HCT116 (cell line): ENCODE results near the gene RWDD1. TPM values are rescaled to one million over a fixed set of nuclear protein-coding genes. Genes with fewer than 3 reads are reported as not detected.

Experiments
- ATAC-seq: fragments of 200-7000 bp; cut with Tn5 transposase; 2 replicates; pipeline ENCODE4 v1.9.1; 2020; ENCODE audit warnings: mild to moderate bottlenecking, moderate library complexity
- BruUV-seq: library from RNA; stranded (reverse); fragments of 400-500 nt; replicated peaks from 2 replicates; lab custom pipeline; 2021; lab: Mats Ljungman, UMichigan
- CTCF ChIA-PET: fragments of 300-600 bp; sonication (Branson Sonifier 250); formaldehyde crosslinking; loops from one replicate; lab custom pipeline; 2021; ENCODE audit warnings: antibody characterized with exemption; lab: Charles Lee
- POLR2A ChIA-PET: fragments of 300-600, 350-600 bp; sonication (Branson Sonifier 250); formaldehyde crosslinking; loops from one replicate; lab custom pipeline; 2021; ENCODE audit warnings: antibody characterized with exemption; lab: Charles Lee
- RAD21 ChIA-PET, 2 experiments: fragments of 300-600 bp; sonication (Branson Sonifier 250); formaldehyde crosslinking; loops; one replicate each; lab custom pipeline; 2023; ENCODE audit warnings: low total read pairs in 2 of 2; ENCODE audit not compliant: uncharacterized antibody in 2 of 2, unreplicated experiment in 2 of 2, low non-redundant PET in 1 of 2; lab: Charles Lee
- DNase-seq: peaks from one replicate; pipeline ENCODE4 v3.0.0-alpha.2; 2010; ENCODE audit warnings: low read depth, low spot score
- H2AFZ ChIP-seq: fragments of 200-600 bp; shearing (Covaris generic), sonication (generic); 2 replicates; pipeline ENCODE4 v1.6.1; 2017; ENCODE audit warnings: low read depth, mixed run types, mixed read lengths, antibody characterized with exemption, low read length; ENCODE audit not compliant: poor library complexity, severe bottlenecking
- H3K27ac ChIP-seq: 2 replicates; pipeline ENCODE4 v1.5.1; 2012; ENCODE audit warnings: low read depth, low read length
- H3K27me3 ChIP-seq: fragments of 200-600 bp; sonication (generic); 2 replicates; pipeline ENCODE4 v1.6.1; 2016; ENCODE audit warnings: mixed run types, low read length, mixed read lengths; ENCODE audit not compliant: insufficient read depth
- H3K36me3 ChIP-seq, 2 experiments: fragments of 200-500 bp in 1 of 2; fragments of 200-600 bp in 1 of 2; sonication (Bioruptor generic) in 1 of 2; sonication (generic) in 1 of 2; 2 replicates each; pipeline versions ENCODE4 v1.5.1 to v1.6.1; 2014 to 2016; ENCODE audit warnings: low read length in 2 of 2, inconsistent platforms in 1 of 2, mixed read lengths in 1 of 2, mixed run types in 1 of 2; ENCODE audit not compliant: insufficient read depth in 2 of 2, control insufficient read depth in 1 of 2
- H3K4me1 ChIP-seq, 2 experiments: fragments of 200-600 bp in 1 of 2; sonication (generic) in 1 of 2; 2 replicates each; pipeline versions ENCODE4 v1.5.1 to v1.6.1; 2012 to 2017; ENCODE audit warnings: low read length in 2 of 2, inconsistent platforms in 1 of 2, mild to moderate bottlenecking in 1 of 2, mixed read lengths in 1 of 2, mixed run types in 1 of 2, moderate library complexity in 1 of 2; ENCODE audit not compliant: insufficient read depth in 2 of 2, control insufficient read depth in 1 of 2
- H3K4me2 ChIP-seq: fragments of 200-600 bp; sonication (generic); 2 replicates; pipeline ENCODE4 v1.6.1; 2017; ENCODE audit warnings: mixed run types, low read length, mixed read lengths
- H3K4me3 ChIP-seq, 2 experiments: fragments of 200-600 bp in 1 of 2; sonication (generic) in 1 of 2; replicated peaks in 1 of 2; 2 replicates each; pipeline ENCODE4 v1.5.1; 2011 to 2016; ENCODE audit warnings: low read length in 2 of 2, control low read depth in 1 of 2, low read depth in 1 of 2, mild to moderate bottlenecking in 1 of 2, mixed read lengths in 1 of 2, mixed run types in 1 of 2
- H3K79me2 ChIP-seq: fragments of 200-600 bp; sonication (generic); 2 replicates; pipeline ENCODE4 v1.6.1; 2017; ENCODE audit warnings: mild to moderate bottlenecking, mixed run types, low read length, moderate library complexity, mixed read lengths; ENCODE audit not compliant: insufficient read depth
- H3K9ac ChIP-seq: fragments of 200-600 bp; sonication (generic); 2 replicates; pipeline ENCODE4 v1.6.1; 2016; ENCODE audit warnings: low read length, mixed read lengths
- H3K9me2 ChIP-seq: fragments of 200-600 bp; sonication (generic), shearing (Covaris generic); 2 replicates; pipeline ENCODE4 v1.6.1; 2017; ENCODE audit warnings: mixed run types, mild to moderate bottlenecking, moderate library complexity; ENCODE audit not compliant: insufficient read depth
- H3K9me3 ChIP-seq, 2 experiments: fragments of 200-500 bp in 1 of 2; fragments of 200-600 bp in 1 of 2; sonication (Bioruptor generic) in 1 of 2; sonication (generic) in 1 of 2; 2 replicates each; pipeline ENCODE4 v1.6.1; 2014 to 2017; ENCODE audit warnings: low read length in 2 of 2, mixed read lengths in 2 of 2, inconsistent platforms in 1 of 2, low read depth in 1 of 2, mild to moderate bottlenecking in 1 of 2, mixed run types in 1 of 2, moderate library complexity in 1 of 2; ENCODE audit not compliant: control insufficient read depth in 1 of 2, insufficient read depth in 1 of 2
- H4K20me1 ChIP-seq: fragments of 200-600 bp; sonication (generic), shearing (Covaris generic); 2 replicates; pipeline ENCODE4 v1.6.1; 2017; ENCODE audit warnings: mixed run types, mild to moderate bottlenecking, moderate library complexity; ENCODE audit not compliant: insufficient read depth
- CBX3 ChIP-seq: IDR thresholded peaks from 2 replicates; pipeline ENCODE4 v1.6.1; 2012; ENCODE audit warnings: low read depth
- CEBPB ChIP-seq: IDR thresholded peaks from 2 replicates; pipeline ENCODE4 v1.6.1; 2012; ENCODE audit warnings: low read depth
- EGR1 ChIP-seq: IDR thresholded peaks from 2 replicates; pipeline ENCODE4 v1.6.1; 2012; ENCODE audit warnings: low read depth
- EZH2 ChIP-seq: fragments of 200-600 bp; sonication (generic); IDR thresholded peaks from 2 replicates; pipeline ENCODE4 v1.6.1; 2017; ENCODE audit warnings: antibody characterized with exemption, mixed run types
- EZH2phosphoT487 ChIP-seq: fragments of 200-600 bp; IDR thresholded peaks from 2 replicates; pipeline ENCODE4 v1.6.1; 2018; ENCODE audit warnings: antibody characterized with exemption, borderline replicate concordance
- JUND ChIP-seq: IDR thresholded peaks from 2 replicates; pipeline ENCODE4 v1.6.1; 2012
- POLR2A ChIP-seq: IDR thresholded peaks from 2 replicates; pipeline ENCODE4 v1.7.0; 2011; ENCODE audit warnings: borderline replicate concordance; ENCODE audit not compliant: insufficient read depth, insufficient read length; ENCODE audit errors: extremely low read depth
- SIN3A ChIP-seq: IDR thresholded peaks from 2 replicates; pipeline ENCODE4 v1.6.1; 2012; ENCODE audit warnings: low read depth
- TCF7L2 ChIP-seq: IDR thresholded peaks from 2 replicates; pipeline ENCODE4 v1.7.0; 2011; ENCODE audit warnings: borderline replicate concordance, inconsistent platforms; ENCODE audit not compliant: insufficient read depth, insufficient read length; ENCODE audit errors: extremely low read depth
- ZFX ChIP-seq: fragments of 450-650 bp; IDR thresholded peaks from 2 replicates; pipeline ENCODE4 v1.6.1; 2017
- intact Hi-C: fragments of 100-400 bp; cut with micrococcal nuclease; formaldehyde crosslinking; loops from 2 replicates; pipeline ENCODE4 v1.10.0; 2022
- total RNA-seq: library from RNA; stranded (reverse); gene quantifications from one replicate; pipeline ENCODE4 v1.2.1, GENCODE V29; 2021; ENCODE audit not compliant: unreplicated experiment
- TF ChIP-seq, protein P1 (sequence below): IDR thresholded peaks from 2 replicates; pipeline ENCODE4 v1.6.1; 2011; ENCODE audit warnings: mild to moderate bottlenecking, low read length, moderate library complexity; ENCODE audit not compliant: insufficient replicate concordance; ENCODE audit errors: extremely low read depth
- TF ChIP-seq, protein P2 (sequence below), 3 experiments: fragments of 200-600 bp in 1 of 3; sonication (generic) in 1 of 3; IDR thresholded peaks in 2 of 3; conservative IDR thresholded peaks in 1 of 3; 2 replicates each; pipeline ENCODE4 v1.5.1; 2012 to 2017; ENCODE audit warnings: low read depth in 2 of 3, low read length in 2 of 3, antibody characterized with exemption in 1 of 3, borderline replicate concordance in 1 of 3, control low read depth in 1 of 3, mild to moderate bottlenecking in 1 of 3, mixed read lengths in 1 of 3, mixed run types in 1 of 3, moderate library complexity in 1 of 3; ENCODE audit not compliant: insufficient read depth in 1 of 3
- TF ChIP-seq, protein P3 (sequence below): IDR thresholded peaks from 2 replicates; pipeline ENCODE4 v1.6.1; 2012; ENCODE audit warnings: low read depth
- TF ChIP-seq, protein P4 (sequence below): IDR thresholded peaks from 2 replicates; pipeline ENCODE4 v1.6.1; 2012
- TF ChIP-seq, protein P5 (sequence below): IDR thresholded peaks from 2 replicates; pipeline ENCODE4 v1.6.1; 2012

Gene RWDD1
- total RNA-seq, 1 experiment from 2014 or later = 24.4 TPM

DNA sequence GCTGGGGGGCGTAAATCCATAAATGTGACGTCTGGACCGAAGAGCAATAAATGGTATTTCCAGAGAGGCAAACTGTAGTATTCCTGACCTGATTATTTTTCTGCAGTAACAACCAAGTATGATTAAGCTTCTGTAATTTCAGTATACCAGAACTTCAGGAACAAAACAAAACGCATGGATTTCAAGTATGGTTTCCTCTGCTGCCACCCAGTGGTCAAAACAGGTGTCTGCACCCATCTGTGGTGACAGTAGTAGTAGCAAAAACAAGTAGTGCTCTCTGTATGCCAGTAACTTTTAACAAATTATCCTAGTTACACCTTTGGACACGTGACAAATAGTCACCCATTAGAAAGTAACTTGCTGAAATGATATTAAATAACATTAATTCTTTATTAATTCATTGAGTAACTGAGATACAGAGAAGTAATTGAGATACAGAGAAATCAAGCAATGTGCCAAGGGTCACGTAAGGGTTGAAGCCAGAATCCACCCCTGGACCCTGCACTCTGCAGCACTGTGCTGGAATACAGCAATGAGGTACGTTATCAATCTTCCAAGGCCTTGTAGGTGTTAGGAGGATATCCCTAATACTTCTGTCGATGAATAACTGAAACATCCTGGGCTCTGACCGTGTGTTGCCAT lies 9.8 kb upstream of the RWDD1 start (continued):
- TF ChIP-seq TCF7L2 (no peak), POLR2A (no peak), CBX3 (0 out of 2 replicates have a peak, but pooled peaks have one; percentile 31)

DNA sequence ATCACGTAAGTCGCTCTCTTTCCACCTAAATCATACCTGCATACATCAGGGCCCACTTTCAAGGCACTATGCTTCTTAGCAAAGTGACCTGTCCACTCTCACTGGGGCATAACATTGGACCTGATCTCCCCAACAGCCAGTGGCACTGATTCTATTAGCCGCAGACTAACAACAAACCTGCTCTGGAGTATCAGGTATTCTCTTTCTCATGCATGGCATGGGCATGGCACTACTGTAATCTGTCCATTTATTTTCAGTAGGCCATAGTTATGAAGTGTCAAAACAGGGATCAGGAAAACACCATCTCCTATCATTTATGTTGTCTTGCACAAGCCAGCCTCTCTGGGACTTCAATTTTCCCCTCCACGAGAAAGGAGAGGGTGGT lies 9.3 kb upstream of the RWDD1 start:
- intact Hi-C loops = no loop called here
- TF ChIP-seq, protein P1, sequence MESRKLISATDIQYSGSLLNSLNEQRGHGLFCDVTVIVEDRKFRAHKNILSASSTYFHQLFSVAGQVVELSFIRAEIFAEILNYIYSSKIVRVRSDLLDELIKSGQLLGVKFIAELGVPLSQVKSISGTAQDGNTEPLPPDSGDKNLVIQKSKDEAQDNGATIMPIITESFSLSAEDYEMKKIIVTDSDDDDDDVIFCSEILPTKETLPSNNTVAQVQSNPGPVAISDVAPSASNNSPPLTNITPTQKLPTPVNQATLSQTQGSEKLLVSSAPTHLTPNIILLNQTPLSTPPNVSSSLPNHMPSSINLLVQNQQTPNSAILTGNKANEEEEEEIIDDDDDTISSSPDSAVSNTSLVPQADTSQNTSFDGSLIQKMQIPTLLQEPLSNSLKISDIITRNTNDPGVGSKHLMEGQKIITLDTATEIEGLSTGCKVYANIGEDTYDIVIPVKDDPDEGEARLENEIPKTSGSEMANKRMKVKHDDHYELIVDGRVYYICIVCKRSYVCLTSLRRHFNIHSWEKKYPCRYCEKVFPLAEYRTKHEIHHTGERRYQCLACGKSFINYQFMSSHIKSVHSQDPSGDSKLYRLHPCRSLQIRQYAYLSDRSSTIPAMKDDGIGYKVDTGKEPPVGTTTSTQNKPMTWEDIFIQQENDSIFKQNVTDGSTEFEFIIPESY = no peak
- TF ChIP-seq SIN3A = no peak
- TF ChIP-seq, protein P2, sequence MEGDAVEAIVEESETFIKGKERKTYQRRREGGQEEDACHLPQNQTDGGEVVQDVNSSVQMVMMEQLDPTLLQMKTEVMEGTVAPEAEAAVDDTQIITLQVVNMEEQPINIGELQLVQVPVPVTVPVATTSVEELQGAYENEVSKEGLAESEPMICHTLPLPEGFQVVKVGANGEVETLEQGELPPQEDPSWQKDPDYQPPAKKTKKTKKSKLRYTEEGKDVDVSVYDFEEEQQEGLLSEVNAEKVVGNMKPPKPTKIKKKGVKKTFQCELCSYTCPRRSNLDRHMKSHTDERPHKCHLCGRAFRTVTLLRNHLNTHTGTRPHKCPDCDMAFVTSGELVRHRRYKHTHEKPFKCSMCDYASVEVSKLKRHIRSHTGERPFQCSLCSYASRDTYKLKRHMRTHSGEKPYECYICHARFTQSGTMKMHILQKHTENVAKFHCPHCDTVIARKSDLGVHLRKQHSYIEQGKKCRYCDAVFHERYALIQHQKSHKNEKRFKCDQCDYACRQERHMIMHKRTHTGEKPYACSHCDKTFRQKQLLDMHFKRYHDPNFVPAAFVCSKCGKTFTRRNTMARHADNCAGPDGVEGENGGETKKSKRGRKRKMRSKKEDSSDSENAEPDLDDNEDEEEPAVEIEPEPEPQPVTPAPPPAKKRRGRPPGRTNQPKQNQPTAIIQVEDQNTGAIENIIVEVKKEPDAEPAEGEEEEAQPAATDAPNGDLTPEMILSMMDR (IDR thresholded peaks at IDR 0.05 in 2 of 3, conservative IDR thresholded peaks at IDR 0.05 in 1 of 3; ENCODE audit: borderline replicate concordance in 1 of 3, insufficient read depth in 1 of 3, low read depth in 2 of 3, low read length in 2 of 3) = no peak
- TF ChIP-seq, protein P3, sequence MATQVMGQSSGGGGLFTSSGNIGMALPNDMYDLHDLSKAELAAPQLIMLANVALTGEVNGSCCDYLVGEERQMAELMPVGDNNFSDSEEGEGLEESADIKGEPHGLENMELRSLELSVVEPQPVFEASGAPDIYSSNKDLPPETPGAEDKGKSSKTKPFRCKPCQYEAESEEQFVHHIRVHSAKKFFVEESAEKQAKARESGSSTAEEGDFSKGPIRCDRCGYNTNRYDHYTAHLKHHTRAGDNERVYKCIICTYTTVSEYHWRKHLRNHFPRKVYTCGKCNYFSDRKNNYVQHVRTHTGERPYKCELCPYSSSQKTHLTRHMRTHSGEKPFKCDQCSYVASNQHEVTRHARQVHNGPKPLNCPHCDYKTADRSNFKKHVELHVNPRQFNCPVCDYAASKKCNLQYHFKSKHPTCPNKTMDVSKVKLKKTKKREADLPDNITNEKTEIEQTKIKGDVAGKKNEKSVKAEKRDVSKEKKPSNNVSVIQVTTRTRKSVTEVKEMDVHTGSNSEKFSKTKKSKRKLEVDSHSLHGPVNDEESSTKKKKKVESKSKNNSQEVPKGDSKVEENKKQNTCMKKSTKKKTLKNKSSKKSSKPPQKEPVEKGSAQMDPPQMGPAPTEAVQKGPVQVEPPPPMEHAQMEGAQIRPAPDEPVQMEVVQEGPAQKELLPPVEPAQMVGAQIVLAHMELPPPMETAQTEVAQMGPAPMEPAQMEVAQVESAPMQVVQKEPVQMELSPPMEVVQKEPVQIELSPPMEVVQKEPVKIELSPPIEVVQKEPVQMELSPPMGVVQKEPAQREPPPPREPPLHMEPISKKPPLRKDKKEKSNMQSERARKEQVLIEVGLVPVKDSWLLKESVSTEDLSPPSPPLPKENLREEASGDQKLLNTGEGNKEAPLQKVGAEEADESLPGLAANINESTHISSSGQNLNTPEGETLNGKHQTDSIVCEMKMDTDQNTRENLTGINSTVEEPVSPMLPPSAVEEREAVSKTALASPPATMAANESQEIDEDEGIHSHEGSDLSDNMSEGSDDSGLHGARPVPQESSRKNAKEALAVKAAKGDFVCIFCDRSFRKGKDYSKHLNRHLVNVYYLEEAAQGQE = no peak
- TF ChIP-seq, protein P4, sequence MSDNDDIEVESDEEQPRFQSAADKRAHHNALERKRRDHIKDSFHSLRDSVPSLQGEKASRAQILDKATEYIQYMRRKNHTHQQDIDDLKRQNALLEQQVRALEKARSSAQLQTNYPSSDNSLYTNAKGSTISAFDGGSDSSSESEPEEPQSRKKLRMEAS = no peak
- no peak for TF ChIP-seq ZFX
- TF ChIP-seq EGR1 = no peak
- no peak for TF ChIP-seq CEBPB
- no peak for TF ChIP-seq JUND
- no peak for TF ChIP-seq TCF7L2
- no peak for TF ChIP-seq EZH2
- no peak for TF ChIP-seq EZH2phosphoT487
- TF ChIP-seq, protein P5, sequence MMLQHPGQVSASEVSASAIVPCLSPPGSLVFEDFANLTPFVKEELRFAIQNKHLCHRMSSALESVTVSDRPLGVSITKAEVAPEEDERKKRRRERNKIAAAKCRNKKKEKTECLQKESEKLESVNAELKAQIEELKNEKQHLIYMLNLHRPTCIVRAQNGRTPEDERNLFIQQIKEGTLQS = no peak
- H3K9ac ChIP-seq = no peak overlapping the region
- H3K27ac ChIP-seq = no peak overlapping the region
- no peaks in the 10 kb centered on the region for H3K36me3 ChIP-seq
- H3K27me3 ChIP-seq = no peaks in the 10 kb centered on the region
- no peaks in the 10 kb centered on the region for H3K9me2 ChIP-seq
- ChIA-PET CTCF (interaction anchor here (1.6 to 1.8 kb wide), 2 partner anchors 274 to 293 kb away, joined by 8 read pairs; no protein-coding TSS in a partner anchor), POLR2A (no interaction called here), RAD21 (no interaction called here)
- DNase-seq (no peak), ATAC-seq (no peak)
- no peaks in the 10 kb centered on the region for H4K20me1 ChIP-seq
- no peak overlapping the region for H3K4me3 ChIP-seq
- no peak overlapping the region for H3K4me2 ChIP-seq
- BruUV-seq = no TSS peak
- peaks cover 3 to 18% of the 10 kb centered on the region in 2 experiments; a peak in 3 of 4 replicates for H3K4me1 ChIP-seq
- no peaks in the 10 kb centered on the region for H3K9me3 ChIP-seq
- no peak overlapping the region for H2AFZ ChIP-seq
- no peaks in the 10 kb centered on the region for H3K79me2 ChIP-seq
